DMS153 treated with DMSO at 0.1 percent for 48 hours (cell line): ENCODE data around the gene FHIT.
"Not testable (repeated sequence)": the region's sequence is repeated elsewhere in the genome, so short reads cannot be mapped to it uniquely, and the experiment has no call there.

ENCODE experiments used
- DNase-seq: peaks from one replicate; lab custom pipeline; 2025; ENCODE audit not compliant: unreplicated experiment; lab: John Stamatoyannopoulos, UW

Gene FHIT

DNA sequence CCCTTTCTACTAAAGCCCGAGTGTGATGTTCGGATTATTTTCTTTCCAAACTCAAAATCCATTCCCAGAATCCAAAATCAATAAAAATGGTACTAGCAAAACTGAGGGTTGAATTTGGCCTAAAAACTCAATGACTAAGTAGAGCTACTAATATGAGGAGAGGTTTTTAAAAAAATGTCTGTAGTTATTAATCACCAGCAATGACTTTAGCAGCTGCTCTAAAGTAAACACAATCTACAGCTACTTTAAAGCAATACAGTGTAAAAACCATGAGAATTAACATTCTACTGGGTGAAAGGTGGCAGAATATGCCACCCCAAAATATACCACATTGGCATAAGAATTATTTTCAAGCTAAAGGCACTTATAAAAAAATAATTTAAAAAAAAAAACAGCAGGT lies 23.5 kb downstream of the FHIT start:
- DNase-seq = no peak

DNA sequence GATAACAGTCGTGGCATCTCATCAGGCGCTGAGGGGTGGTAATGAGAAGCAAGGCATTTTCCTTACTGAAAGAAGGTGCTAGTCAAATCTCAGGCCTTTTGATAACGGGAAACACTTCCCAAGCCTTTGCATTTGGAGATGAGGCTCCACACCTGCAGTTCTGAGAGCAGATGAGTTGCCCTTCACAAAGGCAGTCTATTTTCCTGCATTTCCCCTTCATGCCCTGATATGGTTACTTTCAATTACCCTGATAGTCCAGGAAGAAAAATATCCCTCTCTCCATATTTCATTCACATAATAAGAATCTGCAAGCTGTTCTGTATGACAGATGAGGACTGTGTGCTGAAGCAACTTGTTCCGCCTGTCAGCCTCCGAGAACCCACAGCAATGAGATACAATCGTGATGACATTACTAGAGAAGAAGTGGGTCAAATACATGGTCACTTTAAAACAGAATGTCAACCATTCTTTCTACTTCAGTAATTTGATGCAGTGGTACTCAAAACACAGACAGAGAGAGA lies 25.0 kb downstream of the FHIT start:
- no peak for DNase-seq

DNA sequence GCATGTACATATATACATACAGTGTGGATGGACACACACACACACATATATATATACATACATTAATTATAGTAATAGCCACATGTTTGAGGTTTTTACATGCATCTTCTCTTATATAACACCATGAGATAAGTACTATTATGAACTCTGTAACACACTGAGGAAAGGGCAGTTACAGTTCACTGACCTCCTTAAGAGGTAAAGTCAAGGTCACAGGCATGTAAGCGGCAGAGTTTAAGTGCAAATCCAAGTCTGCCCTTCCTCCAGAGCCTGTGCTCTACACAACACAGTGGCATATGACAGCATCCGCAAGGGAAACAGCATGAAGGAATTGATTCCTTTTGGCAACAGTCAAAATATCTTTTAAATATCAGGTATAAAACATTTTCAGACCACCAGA lies 26.4 kb downstream of the FHIT start:
- DNase-seq = no peak

DNA sequence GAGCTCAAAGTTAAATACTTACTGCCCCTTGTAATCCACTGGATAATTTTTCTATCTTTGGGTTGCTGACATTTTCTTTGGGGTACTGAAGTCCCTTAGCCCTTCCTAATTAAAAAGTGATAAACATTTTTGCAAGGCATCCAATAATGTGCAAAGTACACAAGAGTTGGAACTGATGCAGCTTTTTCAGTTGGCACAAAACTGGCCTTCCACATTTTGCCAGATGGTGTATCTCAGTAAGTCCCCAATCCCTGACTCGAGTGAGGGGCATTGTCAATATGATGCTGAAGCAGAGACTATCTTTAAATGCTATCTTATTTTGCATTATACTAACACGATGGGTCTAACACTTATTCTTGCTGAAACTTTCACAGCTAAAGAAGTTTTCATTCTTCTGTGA lies 27.8 kb downstream of the FHIT start:
- DNase-seq = no peak

DNA sequence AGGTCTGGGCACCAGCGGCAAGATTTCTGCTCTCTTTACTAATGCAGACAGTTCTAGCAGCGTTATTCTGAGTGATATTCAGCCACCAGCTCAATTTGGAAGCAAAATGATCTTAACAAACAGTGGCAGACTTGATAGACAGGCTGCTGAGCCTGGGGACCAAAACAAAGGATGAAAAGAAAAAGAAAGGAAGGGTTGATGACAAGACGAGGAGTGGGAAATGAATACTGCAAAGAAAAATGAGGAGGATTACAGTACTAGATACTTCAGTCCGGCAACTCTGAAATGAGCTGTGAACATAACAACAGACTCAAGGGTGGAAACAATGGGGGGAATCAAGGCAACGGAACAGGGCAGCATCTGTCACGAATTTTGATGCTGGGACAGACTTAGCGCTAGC lies 28.8 kb downstream of the FHIT start:
- DNase-seq = no peak

DNA sequence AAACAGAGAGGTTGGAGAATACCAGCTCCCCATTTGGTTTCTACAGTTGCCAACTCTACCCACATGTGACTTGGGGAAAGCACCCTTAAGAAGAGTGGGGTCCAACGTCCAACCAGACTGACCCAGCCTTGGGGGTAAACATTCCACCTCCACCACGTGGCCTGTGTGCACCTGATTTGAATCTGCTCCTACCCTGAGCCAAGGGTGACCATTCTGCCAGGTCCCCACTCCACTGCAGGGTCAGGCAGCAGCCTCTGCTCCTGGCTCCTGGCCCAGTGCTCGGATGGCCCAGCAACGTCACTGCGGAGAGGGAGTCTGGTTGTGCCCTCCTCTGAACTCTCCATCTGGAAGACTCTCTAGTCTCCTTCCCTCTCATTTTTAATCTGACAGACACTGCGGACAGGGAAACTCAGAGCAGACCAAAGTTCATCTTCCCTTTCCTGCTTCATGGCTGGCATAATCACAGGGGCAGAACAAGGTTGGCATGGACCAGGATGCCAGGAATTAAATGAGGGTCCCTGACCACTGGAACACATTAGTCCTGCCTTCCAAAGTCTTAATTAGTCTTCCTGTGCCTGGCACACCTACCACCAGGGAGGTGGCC lies 29.4 kb downstream of the FHIT start:
- DNase-seq = no peak

DNA sequence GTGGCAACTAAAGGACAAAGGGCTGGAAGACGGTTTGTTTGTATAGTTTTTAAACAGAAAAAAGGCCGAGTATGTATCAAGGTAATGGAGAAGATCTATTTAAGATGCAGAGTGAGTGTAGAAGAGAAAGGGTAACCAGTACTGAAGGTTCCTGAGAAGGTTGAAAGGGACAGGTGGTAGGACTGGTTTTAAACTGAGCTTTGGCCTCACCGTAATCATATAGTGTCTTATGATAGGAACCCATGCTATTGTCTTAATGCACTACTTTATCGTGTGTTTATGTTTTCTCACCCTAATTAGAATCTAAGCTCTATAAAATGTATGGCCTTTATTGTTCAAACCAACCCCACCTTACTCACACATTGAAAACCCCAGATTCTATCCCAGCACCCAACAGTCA lies 32.7 kb downstream of the FHIT start:
- DNase-seq = no peak

DNA sequence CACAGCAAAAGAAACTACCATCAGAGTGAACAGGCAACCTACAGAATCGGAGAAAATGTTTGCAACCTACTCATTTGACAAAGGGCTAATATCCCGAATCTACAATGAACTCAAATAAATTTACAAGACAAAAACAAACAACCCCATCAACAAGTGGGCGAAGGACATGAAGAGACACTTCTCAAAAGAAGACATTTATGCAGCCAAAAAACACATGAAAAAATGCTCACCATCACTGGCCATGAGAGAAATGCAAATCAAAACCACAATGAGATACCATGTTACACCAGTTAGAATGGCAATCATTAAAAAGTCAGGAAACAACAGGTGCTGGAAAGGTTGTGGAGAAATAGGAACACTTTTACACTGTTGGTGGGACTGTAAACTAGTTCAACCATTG lies 35.1 kb downstream of the FHIT start:
- DNase-seq = not testable (repeated sequence)

DNA sequence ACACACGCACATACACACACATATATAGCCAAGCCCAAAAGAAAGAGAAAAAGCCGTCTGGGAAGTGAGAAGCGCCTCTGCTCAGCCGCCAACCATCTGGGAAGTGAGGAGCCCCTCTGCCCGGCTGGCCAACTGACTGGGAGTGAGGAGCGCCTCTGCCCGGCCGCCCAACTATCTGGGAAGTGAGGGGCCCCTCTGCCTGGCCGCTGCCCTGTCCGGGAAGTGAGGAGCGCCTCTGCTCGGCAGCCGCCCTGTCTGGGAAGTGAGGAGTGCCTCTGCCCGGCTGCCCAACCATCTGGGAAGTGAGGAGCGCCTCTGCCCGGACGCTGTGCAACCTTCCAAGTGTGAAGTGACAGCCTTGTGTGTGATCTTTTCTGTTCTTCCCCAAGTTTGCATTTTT lies 49.2 kb downstream of the FHIT start:
- no peak for DNase-seq

DNA sequence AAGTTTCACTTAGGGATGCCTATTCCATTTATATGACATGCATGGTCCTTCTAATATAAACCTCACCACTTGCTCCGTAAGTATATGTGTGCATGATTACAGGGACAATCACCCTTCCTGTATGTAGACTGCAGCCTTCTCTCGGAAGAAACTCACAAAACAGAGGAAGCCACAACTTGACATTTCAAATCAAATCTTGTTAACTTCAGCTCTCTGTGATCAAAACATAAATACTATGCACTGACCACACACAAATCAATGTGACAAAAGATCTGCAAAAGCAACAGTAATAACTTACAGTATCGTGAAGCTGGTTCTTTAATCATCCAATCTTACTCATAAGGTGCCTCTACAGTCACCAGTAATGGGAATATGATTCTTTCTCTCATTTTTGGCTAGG lies 50.2 kb downstream of the FHIT start:
- no peak for DNase-seq

DNA sequence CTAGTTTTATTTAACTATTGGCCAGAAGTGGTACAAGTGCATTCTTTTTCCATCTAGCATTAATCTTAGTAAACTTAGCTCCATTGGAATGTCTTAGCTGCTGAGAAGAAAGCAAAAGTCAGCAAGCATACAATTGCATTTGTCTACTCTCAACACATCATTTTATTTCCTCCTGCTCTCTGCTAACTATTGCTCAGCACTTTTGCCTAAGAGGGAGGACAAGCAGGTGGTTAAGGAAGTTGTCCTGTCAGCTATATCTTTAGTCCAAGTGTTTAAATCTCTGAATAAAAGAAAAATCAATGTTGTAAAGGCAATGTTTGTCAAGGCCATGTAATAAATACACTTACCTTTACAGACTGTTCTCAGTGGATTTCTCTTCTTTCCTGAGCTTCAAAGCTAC lies 51.0 kb downstream of the FHIT start:
- DNase-seq = no peak

DNA sequence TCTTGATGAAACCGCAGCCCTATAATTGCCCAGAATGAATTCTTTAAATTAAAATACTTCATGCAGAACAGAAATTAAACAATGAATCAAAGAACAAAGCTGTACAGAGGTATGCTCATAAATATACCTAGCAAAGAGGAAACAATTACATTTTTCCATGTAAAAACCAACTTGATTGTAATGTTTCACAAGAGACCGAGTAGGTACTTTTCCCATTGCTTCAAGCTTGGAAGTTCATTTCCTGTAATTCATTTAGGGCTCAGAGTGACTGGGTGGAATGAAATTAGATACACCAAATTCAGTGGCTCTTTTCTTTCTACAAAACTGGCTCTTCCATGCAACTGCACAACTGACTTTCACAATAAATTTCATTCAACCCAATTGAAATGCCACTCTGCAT lies 51.4 kb downstream of the FHIT start:
- no peak for DNase-seq

DNA sequence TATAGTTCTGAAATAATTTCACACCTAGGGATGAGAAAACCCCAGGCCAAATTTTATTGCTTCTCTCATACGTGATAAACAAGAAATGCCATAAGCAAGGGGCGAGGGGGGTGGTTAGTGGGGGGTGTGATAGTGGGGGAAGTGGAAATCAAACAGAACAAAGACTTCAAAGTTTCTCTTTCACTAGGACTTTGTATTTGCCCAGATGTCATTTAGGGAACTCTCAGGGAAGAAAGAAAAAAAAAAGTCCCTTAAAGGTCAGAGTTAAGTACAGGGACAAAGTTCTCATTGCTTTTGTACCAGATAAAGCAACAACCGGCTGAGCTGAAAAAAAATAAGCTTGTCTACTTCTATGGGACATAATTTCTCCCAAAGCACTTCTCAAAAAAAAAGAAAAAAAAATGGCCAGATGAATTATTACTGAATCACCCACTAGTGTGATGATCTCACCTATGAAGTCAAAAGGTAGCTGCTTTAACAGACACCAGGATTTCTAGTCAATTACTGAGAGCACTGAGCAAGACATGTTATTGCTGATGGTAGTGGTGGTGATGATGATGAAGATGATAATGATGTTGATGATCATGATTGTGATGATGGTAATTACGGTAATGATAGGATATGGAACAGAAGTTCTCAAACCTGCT lies 56.2 kb downstream of the FHIT start:
- DNase-seq = no peak

DNA sequence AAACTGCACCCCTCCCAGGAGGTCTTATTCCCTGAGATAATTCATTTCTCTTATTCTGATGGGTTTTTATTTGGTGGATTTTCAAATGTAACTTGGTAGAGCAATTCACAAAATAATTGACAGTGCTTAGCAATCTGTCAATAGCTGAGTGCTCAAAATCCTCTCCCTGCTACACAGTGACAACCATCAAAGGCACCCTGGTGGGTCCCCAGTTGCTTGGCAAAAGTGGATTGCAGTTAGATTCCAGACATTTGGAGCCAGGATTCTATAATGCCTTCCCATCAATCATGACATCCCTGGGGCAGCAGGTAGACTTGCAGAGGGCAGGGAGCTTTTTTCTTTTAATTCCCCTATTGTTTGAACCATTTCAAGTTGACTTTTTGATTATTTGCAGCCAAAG lies 59.0 kb downstream of the FHIT start:
- no peak for DNase-seq

DNA sequence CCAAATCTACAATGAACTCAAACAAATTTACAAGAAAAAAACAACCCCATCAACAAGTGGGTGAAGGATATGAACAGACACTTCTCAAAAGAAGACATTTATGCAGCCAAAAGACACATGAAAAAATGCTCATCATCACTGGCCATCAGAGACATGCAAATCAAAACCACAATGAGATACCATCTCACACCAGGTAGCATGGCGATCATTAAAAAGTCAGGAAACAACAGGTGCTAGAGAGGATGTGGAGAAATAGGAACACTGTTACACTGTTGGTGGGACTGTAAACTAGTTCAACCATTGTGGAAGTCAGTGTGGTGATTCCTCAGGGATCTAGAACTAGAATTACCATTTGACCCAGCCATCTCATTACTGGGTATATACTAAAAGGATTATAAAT lies 61.0 kb downstream of the FHIT start:
- not testable (repeated sequence) for DNase-seq

DNA sequence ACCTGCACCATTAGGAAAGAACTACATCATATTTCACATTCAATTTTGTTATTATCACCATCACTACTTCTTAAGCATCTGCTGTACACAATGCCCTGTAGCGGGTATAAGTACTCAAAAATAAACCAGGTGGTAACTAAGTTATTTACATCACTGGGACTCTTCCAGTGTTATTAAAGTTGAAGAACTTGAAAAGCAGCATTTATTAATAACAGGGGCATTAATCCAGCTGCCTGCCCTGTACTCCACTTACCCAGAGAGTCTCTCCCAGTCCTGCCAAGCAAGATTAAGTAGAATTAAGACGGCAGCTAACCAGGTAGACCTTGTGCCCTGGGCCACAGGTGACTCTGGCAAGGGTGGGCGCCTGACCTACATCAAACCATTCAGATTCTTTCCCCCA lies 65.2 kb downstream of the FHIT start:
- no peak for DNase-seq

DNA sequence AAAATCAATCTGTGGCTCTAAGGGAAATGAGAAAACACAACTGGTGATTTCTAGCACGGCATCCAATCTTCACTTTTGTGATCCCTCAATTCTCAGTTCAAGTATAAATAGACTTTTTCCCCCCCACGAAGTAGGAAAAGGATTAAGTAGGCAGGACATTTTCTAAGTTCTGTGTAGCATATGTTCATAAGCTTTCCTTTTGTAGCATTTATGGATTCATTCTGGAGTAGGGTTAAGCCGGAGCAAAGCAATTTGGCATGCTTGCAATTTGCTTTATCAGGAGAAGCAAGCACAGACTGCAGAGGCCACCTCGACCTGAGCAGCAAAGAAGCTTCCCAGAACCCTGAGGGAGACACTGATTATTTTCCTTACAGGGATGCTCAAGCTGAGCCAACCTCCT lies 66.3 kb downstream of the FHIT start:
- no peak for DNase-seq

DNA sequence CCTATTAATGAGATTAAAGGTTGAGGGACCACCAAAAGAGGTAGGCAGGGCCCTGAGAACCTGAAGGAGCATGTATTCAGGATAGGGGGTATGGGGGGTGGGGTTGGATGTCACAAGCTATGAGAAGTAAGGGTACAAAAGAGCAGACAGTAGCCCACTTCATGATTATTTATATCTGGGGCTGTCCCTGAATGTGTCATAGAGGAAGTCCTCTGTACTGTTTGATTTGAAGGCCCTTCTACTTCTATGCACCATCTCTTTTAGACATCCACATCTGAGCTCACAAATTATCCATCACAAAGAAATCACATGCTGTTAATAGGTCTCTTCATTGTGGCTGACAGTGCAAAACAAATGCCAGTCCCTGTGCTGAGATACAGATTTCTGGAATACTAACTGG lies 68.6 kb downstream of the FHIT start:
- no peak for DNase-seq

DNA sequence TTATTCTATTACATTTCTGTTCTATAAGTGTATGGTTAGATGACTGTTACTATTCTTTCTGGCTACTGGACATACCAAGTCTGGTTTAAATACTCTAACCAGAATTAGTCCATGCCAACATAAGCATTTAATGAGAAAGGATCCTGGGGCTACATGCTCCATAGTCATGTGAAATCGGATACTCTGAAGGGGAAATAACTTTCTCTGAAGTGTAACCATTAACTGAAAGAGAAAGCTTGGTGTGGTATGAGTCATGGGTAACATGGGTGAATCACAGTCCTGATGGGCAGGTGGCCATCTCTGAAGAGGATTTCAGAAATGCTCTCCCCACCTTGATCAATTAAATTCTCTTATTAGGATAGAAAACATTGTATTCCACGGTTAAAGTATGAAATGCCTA lies 69.4 kb downstream of the FHIT start:
- DNase-seq = no peak

DNA sequence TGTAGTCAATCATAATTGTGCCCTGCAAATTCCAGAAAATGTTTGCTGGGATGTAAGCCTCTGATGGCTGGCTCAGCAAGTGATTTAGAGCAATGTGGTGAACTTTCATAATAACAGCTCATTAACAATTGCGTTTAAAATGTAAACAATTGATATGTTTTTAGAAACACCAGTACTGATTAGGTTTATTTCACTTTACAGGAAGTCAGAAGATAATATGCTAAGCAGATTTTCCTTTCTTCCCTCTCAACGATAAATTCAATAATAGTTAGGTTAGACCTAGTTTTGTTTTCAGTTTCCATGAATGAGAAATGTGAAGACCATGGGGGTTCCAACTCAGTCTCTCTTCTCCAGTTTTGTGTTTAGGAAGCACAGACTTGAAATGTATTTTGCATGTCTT lies 71.0 kb downstream of the FHIT start:
- no peak for DNase-seq

DNA sequence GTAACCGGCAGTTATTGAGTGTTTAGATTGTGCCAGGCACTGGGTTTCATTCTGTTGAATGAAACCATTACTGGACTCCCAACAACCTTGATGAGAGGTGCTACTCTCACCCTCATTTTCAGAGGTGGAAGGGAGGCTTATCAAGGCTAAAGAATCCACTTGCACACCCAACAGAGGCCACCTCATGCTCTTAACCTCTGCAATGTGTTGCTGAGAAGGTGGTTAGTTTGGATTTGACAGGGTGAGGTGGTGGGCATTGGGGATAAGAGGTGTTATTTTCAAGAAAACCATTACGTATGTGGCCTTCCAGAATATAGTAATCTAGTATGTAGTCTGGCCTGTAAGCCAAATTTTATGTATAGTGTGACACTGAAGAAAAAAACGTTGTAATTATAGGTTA lies 73.1 kb downstream of the FHIT start:
- DNase-seq = no peak

DNA sequence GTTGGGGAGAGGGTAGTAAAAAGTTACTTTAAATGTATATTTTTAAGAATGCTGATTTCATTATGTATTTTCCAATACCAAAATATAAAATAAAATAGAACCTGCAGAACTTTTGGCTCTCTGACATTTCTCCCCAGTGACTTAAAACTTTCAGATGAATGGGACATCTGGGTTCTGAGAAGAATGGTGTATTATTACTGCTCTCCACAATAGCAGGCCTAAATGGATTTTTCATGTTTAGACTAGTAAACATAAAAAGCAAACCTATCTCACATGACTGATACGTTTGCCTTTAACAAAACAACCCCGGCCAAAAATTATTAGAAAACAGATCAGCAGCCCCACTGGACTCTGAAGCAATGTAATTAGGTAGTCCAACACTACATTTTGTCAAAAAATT lies 73.8 kb downstream of the FHIT start:
- DNase-seq = no peak

DNA sequence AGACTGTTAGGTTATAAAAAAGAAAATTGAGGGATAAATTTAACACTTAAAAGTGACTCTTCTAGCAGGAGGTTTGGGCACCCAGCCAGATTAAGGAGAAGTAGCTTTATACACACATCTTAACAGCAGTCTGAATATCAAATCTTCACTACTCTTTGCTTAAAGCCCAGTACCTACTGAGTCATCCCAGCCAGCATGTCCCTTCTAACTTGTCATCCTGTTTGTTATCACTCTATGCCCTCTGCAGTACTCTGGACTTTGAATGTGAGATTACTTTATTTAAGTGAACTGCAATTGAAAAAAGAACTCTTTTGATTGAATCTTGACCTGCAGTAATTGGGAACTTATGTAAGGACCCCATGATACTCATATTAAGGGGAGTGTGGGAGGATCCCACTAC lies 77.6 kb downstream of the FHIT start:
- DNase-seq = no peak
